ENCODE data around the gene ARMC7.

DNA sequence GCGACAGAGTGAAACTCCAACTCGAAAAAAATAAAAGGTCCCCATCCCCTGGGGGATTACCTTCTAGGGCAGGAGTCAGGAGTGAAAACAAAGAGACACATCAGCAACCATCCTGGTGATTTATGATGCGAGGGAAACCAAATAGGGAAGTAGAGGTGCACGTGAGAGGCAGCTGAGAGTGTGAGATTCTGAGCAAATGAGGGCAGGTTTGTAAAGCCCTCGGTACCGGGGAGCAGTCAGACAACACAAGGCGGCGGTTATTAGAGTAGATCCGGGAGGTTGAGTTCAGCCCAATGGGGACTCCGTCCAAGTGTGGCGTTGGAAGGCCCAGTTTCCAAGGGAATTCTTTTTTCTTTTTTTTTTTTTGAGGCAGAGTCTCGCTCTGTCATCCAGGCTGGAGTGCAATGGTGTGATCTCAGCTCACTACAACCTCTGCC, 7.4 kb upstream of the ARMC7 start:
- TF ChIP-seq, protein P1, sequence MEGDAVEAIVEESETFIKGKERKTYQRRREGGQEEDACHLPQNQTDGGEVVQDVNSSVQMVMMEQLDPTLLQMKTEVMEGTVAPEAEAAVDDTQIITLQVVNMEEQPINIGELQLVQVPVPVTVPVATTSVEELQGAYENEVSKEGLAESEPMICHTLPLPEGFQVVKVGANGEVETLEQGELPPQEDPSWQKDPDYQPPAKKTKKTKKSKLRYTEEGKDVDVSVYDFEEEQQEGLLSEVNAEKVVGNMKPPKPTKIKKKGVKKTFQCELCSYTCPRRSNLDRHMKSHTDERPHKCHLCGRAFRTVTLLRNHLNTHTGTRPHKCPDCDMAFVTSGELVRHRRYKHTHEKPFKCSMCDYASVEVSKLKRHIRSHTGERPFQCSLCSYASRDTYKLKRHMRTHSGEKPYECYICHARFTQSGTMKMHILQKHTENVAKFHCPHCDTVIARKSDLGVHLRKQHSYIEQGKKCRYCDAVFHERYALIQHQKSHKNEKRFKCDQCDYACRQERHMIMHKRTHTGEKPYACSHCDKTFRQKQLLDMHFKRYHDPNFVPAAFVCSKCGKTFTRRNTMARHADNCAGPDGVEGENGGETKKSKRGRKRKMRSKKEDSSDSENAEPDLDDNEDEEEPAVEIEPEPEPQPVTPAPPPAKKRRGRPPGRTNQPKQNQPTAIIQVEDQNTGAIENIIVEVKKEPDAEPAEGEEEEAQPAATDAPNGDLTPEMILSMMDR (IDR thresholded peaks at IDR 0.05; ENCODE audit: low read depth, low read length, poor library complexity, severe bottlenecking) = no peak
- TF ChIP-seq EZH2phosphoT487 (IDR thresholded peaks at IDR 0.05; ENCODE audit: borderline replicate concordance, low read length) = no peak
